HG03520 (cell line): ENCODE data around the gene SYT1.

Source experiments
- ATAC-seq: cut with Tn5 transposase; IDR thresholded peaks from one replicate; pipeline ENCODE4 v1.9.1; 2021; ENCODE audit warnings: mild to moderate bottlenecking, moderate library complexity; ENCODE audit not compliant: unreplicated experiment

SYT1 gene

GRCh38 chr12:79327465-79327864, 462.9 kb downstream of the SYT1 start:
- ATAC-seq = no peak

- no peak for ATAC-seq
These were observed 465.4 kb downstream of the SYT1 start for GRCh38 chr12:79329933-79330332.

DNA sequence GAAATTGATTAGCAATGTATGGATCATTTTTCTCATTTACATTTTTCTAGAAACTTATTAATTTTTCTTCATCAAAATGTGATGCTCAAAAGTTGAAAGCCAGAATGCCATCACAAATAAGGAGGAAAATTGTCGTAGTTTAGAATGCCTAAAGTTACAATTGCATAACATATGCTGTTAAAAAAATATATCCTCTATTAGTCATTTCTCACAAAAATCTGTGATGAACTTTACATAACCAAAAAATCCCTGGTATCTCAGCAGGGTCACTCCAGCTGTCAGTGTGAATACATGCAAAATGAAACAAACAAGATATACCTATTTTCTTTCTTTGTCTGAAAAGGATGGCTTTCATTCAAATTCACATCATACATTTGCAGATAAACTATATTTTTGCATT, 467.3 kb downstream of the SYT1 start:
- no peak for ATAC-seq

GRCh38 chr12:79333144-79333543, 468.6 kb downstream of the SYT1 start:
- ATAC-seq = no peak

DNA sequence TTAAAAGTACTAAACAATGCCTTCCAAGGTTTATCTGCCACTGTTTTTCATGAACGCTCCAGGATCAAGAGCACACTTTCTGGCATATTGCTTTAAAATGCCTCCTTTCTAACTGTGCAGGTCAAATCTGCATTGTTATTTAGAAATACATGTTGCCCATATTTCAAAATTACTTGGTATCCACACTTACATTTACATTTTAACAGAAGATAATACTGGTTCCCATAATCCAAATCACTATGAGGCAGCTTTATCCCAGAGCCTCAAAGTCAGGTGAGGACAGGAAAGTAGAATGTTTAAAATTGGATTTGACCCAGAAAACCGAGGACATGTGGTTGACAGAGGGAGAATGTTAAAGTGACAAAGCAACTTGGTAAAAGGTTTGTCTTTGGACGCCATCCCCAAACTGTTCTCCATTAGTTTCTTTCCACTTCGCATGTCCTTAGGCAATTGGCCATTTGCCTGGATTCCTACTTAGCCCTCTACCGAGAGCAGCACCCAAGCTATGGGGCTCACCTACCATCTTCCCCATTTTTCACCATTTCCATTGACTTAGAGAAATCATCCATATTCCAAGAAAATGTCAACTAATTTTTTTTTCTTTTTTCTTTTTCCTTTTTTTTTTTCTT, 473.2 kb downstream of the SYT1 start:
- no peak for ATAC-seq

- ATAC-seq = peak; percentile 77
These were observed 480.6 kb downstream of the SYT1 start for GRCh38 chr12:79344855-79345847.

DNA sequence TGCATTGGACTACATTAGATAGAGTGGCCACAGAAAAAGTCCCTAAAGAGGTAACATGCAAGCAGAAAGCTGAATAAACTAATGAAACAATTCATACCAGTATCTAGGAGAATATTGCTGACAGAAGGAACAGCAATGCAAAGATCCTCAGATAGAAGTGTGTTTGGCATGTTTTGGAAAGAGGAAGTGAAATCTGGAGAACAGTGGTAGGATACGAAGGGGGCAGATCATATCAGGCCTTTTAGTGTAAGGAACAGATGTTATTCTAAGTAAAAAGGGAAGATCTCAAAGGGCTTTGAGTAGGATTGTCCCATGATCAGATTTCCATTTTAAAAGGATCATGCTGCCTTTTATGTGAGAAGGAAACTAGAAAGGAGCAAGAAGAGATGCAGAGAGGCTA, 483.3 kb downstream of the SYT1 start:
- peak; percentile 37 for ATAC-seq

DNA sequence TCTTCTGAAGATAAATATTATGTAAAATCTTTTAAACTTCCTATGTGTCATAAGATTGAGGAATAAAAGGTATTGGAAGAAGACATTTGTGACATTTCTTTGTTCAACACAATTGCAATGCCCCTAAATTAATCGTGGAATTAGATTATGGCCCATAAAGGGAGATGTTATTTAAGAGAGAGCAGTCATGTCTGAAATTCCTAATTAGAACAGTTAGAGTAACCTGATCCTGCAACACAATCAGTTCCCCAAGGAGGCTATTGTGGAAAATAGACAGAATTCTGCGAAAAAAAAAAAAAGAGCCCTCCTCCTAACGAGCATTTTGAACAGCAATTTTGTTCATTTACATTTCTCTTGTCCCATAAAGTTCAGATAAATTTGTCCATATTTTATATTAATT, 486.7 kb downstream of the SYT1 start:
- ATAC-seq = no peak

- no peak for ATAC-seq
These were observed 491.6 kb downstream of the SYT1 start for GRCh38 chr12:79356216-79356615.

- ATAC-seq = no peak
These were observed 492.5 kb downstream of the SYT1 start for GRCh38 chr12:79357048-79357447.

- no peak for ATAC-seq
These were observed 494.2 kb downstream of the SYT1 start for GRCh38 chr12:79358716-79359300.

DNA sequence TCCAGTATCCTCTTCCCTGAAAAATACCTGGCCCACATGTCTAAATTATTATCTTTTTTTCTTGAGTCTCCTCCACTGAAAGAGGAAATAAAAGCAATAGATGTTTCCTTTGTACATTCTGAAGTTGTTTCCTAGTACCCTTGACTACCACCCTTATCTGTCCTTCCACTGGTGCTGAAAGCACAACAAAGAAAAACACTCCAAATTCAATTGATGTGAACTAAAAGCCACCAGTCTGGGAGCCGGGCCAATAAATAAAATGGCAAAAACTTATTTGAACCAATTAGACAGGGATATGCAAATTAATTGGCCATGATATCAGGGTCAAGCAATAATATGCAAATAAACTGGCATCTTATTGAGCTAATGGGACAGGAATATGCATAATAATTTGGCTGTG, 495.7 kb downstream of the SYT1 start:
- ATAC-seq = no peak

GRCh38 chr12:79360936-79361335, 496.4 kb downstream of the SYT1 start:
- ATAC-seq = no peak

- no peak for ATAC-seq
These were observed 499.6 kb downstream of the SYT1 start for GRCh38 chr12:79364197-79364596.

GRCh38 chr12:79366374-79366773, 501.8 kb downstream of the SYT1 start:
- no peak for ATAC-seq

DNA sequence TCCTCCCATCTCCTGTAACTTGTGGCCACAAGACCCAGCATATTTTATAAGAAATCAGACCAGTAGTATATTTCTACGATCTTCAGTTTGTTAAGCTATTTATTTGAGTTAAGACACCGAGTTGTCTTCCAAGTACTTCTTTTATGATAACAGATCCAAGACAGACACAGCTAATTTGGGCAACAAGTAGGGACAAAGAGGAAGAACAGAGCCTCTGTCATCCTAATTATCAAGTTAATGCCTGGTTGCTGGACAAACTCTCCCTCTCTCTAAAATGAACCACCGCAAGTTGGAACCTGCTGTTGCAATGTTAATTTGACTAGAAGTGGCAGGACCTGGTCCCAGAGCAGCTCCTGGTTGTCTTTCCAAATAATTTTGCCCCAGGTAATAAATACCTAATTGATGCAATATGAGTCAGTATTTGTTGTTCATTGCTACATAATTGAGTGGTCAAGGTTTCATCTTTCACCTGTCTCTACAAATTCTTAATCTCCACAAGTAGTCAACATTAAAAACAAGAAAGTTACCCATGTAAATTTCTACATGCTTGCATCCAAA, 502.5 kb downstream of the SYT1 start:
- no peak for ATAC-seq

GRCh38 chr12:79370021-79370420, 505.4 kb downstream of the SYT1 start:
- no peak for ATAC-seq

DNA sequence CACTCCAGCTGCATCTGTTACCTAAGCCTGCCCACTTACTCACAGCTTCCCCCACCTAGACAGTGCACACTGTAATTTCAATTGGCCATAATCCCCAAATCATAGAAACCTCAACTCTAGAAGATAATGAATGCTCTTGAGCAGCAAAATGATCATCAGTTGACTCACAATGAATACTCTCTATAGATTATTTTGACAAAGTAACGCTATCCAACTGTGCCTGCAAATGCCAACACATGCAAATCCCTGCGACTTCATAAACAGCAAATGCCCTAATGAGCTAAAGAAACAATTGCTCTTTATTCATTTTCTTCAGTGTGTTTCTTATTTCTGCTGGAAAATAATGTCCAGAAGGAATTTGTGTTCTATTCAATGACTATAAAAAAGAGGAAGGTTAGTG, 506.7 kb downstream of the SYT1 start:
- ATAC-seq = no peak

DNA sequence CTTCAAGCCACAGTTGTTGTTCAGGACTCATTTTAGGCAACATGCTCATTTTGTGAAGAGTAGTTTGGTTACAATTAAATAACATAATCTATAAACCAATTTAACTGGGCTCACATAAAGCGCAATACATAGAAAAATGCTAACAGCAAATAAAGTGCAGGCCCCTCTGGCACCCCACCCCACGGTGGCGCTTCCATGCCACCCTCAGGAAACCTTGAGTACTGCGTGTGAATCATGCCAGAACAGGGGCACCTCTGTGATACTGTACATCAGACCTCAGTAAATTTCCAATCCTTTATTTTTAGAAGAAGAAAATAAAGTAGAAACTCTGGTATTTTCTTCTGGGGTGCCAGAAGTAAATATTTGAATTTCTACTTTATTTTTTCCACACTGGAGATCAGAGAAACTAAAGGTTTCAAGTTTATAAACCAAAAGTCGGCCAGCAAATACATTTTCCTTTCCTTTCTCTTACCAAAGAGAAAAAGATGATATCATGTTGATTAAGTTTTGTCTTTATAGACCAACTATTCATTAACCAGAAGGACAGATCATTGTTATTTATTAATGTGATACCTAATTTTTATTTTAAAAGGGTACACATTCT, 509.4 kb downstream of the SYT1 start:
- peak; percentile 90 for ATAC-seq

- ATAC-seq = no peak
These were observed 510.0 kb downstream of the SYT1 start for GRCh38 chr12:79374545-79374944.

DNA sequence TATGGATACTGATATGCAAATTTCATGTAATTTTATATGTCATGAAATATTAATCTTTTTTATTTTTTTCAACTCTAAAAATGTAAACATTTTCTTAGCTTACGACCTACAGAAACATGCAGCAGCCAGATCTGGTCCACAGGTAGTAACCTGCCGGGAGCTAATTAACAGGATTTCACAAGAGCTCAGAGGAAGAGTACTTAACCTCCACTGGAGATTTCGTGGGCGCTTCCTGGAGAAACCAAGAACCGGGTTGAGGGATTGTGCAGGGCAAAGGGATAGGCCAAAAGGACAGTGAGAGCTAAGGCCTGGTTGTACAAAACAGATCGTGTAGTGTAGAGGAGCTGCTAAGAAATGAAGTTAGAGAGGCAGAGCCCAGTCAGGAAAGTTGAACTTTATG, 510.5 kb downstream of the SYT1 start:
- no peak for ATAC-seq
